ENCODE data around the gene COTL1.
"Not testable (repeated sequence)": the region's sequence is repeated elsewhere in the genome, so short reads cannot be mapped to it uniquely, and the experiment has no call there.

Gene COTL1

GRCh38 chr16:84560269-84560668, 57.6 kb downstream of the COTL1 start:
- peaks cover 22% of the 10 kb centered on the region for H3K4me1 Mint-ChIP-seq
- no peaks in the 10 kb centered on the region for H3K9me3 Mint-ChIP-seq

GRCh38 chr16:84559311-84559932, 58.5 kb downstream of the COTL1 start:
- Mint-ChIP-seq H3K27ac (no peak overlapping the region), H3K4me1 (peaks cover 30% of the 10 kb centered on the region), H3K36me3 (ENCODE audit: low read depth) (peaks cover 13% of the 10 kb centered on the region), H3K27me3 (ENCODE audit: low read depth, poor library complexity) (peaks cover 9% of the 10 kb centered on the region), H3K9me3 (no peaks in the 10 kb centered on the region), H3K4me3 (no peak overlapping the region)
- TF ChIP-seq CTCF (IDR thresholded peaks at IDR 0.05): no peak
- DNase-seq: no peak

More at GRCh38 chr16:84560269-84560668, 57.6 kb downstream of the COTL1 start:
- no peak for DNase-seq
- no peak overlapping the region for H3K4me3 Mint-ChIP-seq
- peaks cover 5% of the 10 kb centered on the region for H3K27me3 Mint-ChIP-seq (ENCODE audit: low read depth, poor library complexity)
- TF ChIP-seq CTCF (IDR thresholded peaks at IDR 0.05): no peak
- H3K27ac Mint-ChIP-seq: no peak overlapping the region
- H3K36me3 Mint-ChIP-seq (ENCODE audit: low read depth): peaks cover 20% of the 10 kb centered on the region

GRCh38 chr16:84558850-84559249, 59.0 kb downstream of the COTL1 start:
- not testable (repeated sequence) for H3K36me3 Mint-ChIP-seq (ENCODE audit: low read depth); H3K9me3 Mint-ChIP-seq; H3K27ac Mint-ChIP-seq; H3K4me3 Mint-ChIP-seq; DNase-seq; H3K27me3 Mint-ChIP-seq (ENCODE audit: low read depth, poor library complexity)
- H3K4me1 Mint-ChIP-seq: peaks cover 36% of the 10 kb centered on the region

GRCh38 chr16:84557504-84557903, 60.4 kb downstream of the COTL1 start:
- no peak overlapping the region for H3K27ac Mint-ChIP-seq
- no peaks in the 10 kb centered on the region for H3K36me3 Mint-ChIP-seq (ENCODE audit: low read depth)
- H3K27me3 Mint-ChIP-seq (ENCODE audit: low read depth, poor library complexity): peaks cover 19% of the 10 kb centered on the region
- TF ChIP-seq CTCF (IDR thresholded peaks at IDR 0.05): no peak
- H3K4me1 Mint-ChIP-seq: peaks cover 44% of the 10 kb centered on the region
- H3K4me3 Mint-ChIP-seq: no peak overlapping the region
- no peaks in the 10 kb centered on the region for H3K9me3 Mint-ChIP-seq
- DNase-seq: no peak

GRCh38 chr16:84557059-84557458, 60.8 kb downstream of the COTL1 start:
- no peak for DNase-seq
- Mint-ChIP-seq H3K27ac (no peak overlapping the region), H3K4me1 (peaks cover 48% of the 10 kb centered on the region), H3K36me3 (ENCODE audit: low read depth) (no peaks in the 10 kb centered on the region), H3K27me3 (ENCODE audit: low read depth, poor library complexity) (peaks cover 22% of the 10 kb centered on the region), H3K9me3 (no peaks in the 10 kb centered on the region), H3K4me3 (no peak overlapping the region)
- no peak for TF ChIP-seq CTCF (IDR thresholded peaks at IDR 0.05)

- Mint-ChIP-seq H3K36me3 (ENCODE audit: low read depth) (no peaks in the 10 kb centered on the region), H3K4me3 (no peak overlapping the region), H3K4me1 (peaks cover 52% of the 10 kb centered on the region), H3K27me3 (ENCODE audit: low read depth, poor library complexity) (peaks cover 24% of the 10 kb centered on the region), H3K9me3 (no peaks in the 10 kb centered on the region), H3K27ac (no peak overlapping the region)
- DNase-seq: no peak
- TF ChIP-seq CTCF (IDR thresholded peaks at IDR 0.05): no peak
Measured at GRCh38 chr16:84555418-84556196, 62.3 kb downstream of the COTL1 start.
